Osteoblast (primary cell): ENCODE data around the gene CDH4. TPM values are rescaled to one million over a fixed set of nuclear protein-coding genes. Genes with fewer than 3 reads are reported as not detected.
A peak's percentile ranks its signal among the peaks of the same experiment; 100 is the strongest.

ENCODE experiments used
- DNase-seq: peaks from one replicate; pipeline ENCODE4 v3.0.0; 2011; ENCODE audit warnings: low spot score, mixed read lengths; ENCODE audit not compliant: insufficient read length; ENCODE audit errors: missing footprints
- H2AFZ ChIP-seq: 2 replicates; pipeline ENCODE4 v1.6.0; 2011; ENCODE audit warnings: mild to moderate bottlenecking, low read length
- H3K27ac ChIP-seq: 2 replicates; pipeline ENCODE4 v1.5.1; 2011; ENCODE audit warnings: mild to moderate bottlenecking, low read depth, low read length, moderate library complexity
- H3K27me3 ChIP-seq: 2 replicates; pipeline ENCODE4 v1.6.0; 2012; ENCODE audit warnings: mild to moderate bottlenecking, control low read depth, inconsistent platforms, low read length, moderate library complexity; ENCODE audit not compliant: insufficient read depth
- H3K36me3 ChIP-seq: 2 replicates; pipeline ENCODE4 v1.5.1; 2011; ENCODE audit warnings: mild to moderate bottlenecking, low read length, control low read depth, moderate library complexity; ENCODE audit not compliant: insufficient read depth
- H3K4me1 ChIP-seq: 2 replicates; pipeline ENCODE4 v1.5.1; 2011; ENCODE audit warnings: mild to moderate bottlenecking, low read length, control low read depth, moderate library complexity; ENCODE audit not compliant: insufficient read depth
- H3K4me2 ChIP-seq: 2 replicates; pipeline ENCODE4 v1.6.0; 2011; ENCODE audit warnings: mild to moderate bottlenecking, low read length; ENCODE audit not compliant: insufficient read depth
- H3K4me3 ChIP-seq: fragments of 200-600 bp; sonication (generic); 3 replicates; pipeline ENCODE4 v1.5.1; 2012; ENCODE audit warnings: mild to moderate bottlenecking, low read length, inconsistent platforms; ENCODE audit not compliant: insufficient read depth
- H3K79me2 ChIP-seq: 2 replicates; pipeline ENCODE4 v1.6.0; 2012; ENCODE audit warnings: mild to moderate bottlenecking, low read length, control low read depth, inconsistent platforms; ENCODE audit not compliant: insufficient read depth
- H3K9me3 ChIP-seq: 2 replicates; pipeline ENCODE4 v1.5.1; 2011; ENCODE audit warnings: low read depth, low read length, control low read depth
- H4K20me1 ChIP-seq: 2 replicates; pipeline ENCODE4 v1.6.0; 2012; ENCODE audit warnings: mild to moderate bottlenecking, low read length, control low read depth; ENCODE audit not compliant: insufficient read depth
- CTCF ChIP-seq: IDR thresholded peaks from 2 replicates; pipeline ENCODE4 v1.5.1; 2011; ENCODE audit warnings: mild to moderate bottlenecking, low read depth, low read length, moderate library complexity; ENCODE audit errors: extremely low read depth
- total RNA-seq: library from RNA; depleted of rRNA; stranded (reverse); fragments of >200 nt; gene quantifications from 2 replicates; pipeline ENCODE4 v1.2.3, GENCODE V29; 2012

CDH4 gene
- total RNA-seq, 1 donor = 1.1 TPM

DNA sequence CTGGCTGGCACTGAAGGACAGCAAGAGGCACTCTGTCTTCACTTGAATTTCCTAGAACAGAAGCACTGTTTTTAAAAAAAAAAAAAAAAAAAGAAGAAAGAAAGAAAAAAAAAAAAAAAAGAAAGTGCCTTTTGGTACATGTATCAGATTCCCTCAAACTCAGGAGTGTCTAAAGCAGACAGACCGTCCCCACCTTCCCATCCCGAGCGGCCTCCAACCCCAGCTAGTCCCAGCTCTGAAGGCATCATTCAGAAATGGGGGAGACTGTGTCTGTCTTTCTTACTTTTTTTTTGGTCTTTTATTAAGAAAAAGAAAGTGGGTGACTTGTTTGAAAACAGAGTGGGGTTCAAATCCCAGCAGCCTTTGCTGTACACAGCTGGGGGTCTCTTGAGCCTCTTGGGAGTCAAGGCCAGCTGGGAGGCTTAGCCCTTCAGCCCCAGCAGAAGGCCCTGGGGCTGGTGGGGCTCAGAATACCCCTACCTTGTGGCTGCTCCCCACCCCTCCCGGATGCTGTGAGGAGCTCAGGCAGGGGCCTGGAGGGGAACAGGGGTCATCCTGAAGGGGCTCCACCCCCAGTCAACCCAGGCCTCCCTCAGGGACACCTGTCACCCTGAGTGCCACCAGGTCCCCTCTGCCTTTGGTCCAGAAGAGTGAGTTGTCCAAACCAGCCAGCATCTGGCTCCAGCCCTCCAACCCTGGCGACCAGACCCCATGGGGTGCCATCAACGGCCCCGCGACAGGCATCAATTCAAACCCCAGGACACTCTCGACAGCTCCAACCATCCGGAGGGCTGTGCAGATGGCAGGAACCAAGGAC lies 685.3 kb downstream of the CDH4 start:
- Histone ChIP-seq H3K36me3 (no peaks in the 10 kb centered on the region), H3K27me3 (no peaks in the 10 kb centered on the region), H3K9me3 (no peaks in the 10 kb centered on the region), H3K4me2 (no peak overlapping the region), H3K4me3 (no peak overlapping the region), H3K27ac (no peak overlapping the region), H4K20me1 (no peaks in the 10 kb centered on the region), H3K79me2 (no peaks in the 10 kb centered on the region), H3K4me1 (no peaks in the 10 kb centered on the region), H2AFZ (no peak overlapping the region)
- peak; percentile 85 for DNase-seq
- no peak for TF ChIP-seq CTCF

GRCh38 chr20:61937963-61938838 lies 686.1 kb downstream of the CDH4 start:
- DNase-seq = peak; percentile 90
- no peak for TF ChIP-seq CTCF
- Histone ChIP-seq H3K4me3 (no peak overlapping the region), H3K27me3 (no peaks in the 10 kb centered on the region), H3K36me3 (no peaks in the 10 kb centered on the region), H3K27ac (no peak overlapping the region), H4K20me1 (no peaks in the 10 kb centered on the region), H2AFZ (no peak overlapping the region), H3K4me1 (no peaks in the 10 kb centered on the region), H3K79me2 (no peaks in the 10 kb centered on the region), H3K4me2 (no peak overlapping the region), H3K9me3 (no peaks in the 10 kb centered on the region)

- H3K4me1 ChIP-seq = no peaks in the 10 kb centered on the region
- no peaks in the 10 kb centered on the region for H3K79me2 ChIP-seq
- TF ChIP-seq CTCF = no peak
- H3K27ac ChIP-seq = no peak overlapping the region
- no peaks in the 10 kb centered on the region for H3K27me3 ChIP-seq
- no peak overlapping the region for H3K4me3 ChIP-seq
- DNase-seq = peak; percentile 82
- no peaks in the 10 kb centered on the region for H3K9me3 ChIP-seq
- no peak overlapping the region for H3K4me2 ChIP-seq
- H3K36me3 ChIP-seq = no peaks in the 10 kb centered on the region
- no peaks in the 10 kb centered on the region for H4K20me1 ChIP-seq
- H2AFZ ChIP-seq = no peak overlapping the region
Observed at GRCh38 chr20:61938839-61939690, 687.0 kb downstream of the CDH4 start.
